Activated T-helper 1 cell treated with anti-CD3 and anti-CD28 coated beads, Interleukin-2, amount 50 U/mL, for 16 hours (primary cell): ENCODE data around the gene MDFIC.

Source experiments
- DNase-seq, 2 donors: peaks; one replicate each; pipeline ENCODE4 v3.0.0-alpha.2; 2020; ENCODE audit warnings: low read depth in 1 of 2, low spot score in 1 of 2

MDFIC gene

DNA sequence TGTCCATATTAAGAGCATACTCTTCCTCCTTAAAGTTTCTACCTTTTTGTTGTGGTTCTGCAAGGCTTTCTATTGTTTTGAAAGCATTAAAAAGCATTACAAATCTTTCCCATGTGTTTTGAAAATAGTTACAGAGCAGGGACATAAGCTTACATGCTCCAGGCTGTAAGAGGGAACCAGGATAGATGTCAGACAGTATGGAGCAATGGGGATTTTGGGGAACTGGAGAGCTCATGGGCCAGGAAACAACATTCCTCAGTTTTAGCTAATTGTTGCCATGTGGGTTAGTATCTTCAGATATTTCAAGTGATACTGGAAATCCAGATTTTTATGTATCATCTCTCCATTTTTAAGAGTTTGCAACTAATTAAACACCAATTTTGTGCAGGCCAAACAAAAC lies 3.5 kb downstream of the MDFIC start:
- DNase-seq, result no peak

DNA sequence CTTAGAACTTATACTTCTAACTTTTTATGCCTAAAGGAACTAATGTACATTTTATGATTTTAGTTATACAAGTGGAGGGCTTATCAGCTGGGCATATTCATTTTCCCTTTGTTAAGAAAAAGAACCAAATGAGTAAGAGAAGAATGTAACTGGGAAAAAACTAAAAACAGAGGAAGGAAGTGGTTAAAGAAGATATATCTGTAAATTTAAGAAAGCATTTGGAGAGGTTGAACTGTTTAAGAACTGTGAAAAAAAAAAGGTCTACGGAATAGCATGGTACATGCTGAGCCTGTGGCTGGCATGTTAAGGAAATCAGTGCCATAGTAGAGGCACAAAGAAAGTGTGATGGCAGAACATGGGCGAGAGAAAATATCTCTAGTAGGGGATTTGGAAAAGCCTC lies 6.2 kb downstream of the MDFIC start:
- no peak for DNase-seq

DNA sequence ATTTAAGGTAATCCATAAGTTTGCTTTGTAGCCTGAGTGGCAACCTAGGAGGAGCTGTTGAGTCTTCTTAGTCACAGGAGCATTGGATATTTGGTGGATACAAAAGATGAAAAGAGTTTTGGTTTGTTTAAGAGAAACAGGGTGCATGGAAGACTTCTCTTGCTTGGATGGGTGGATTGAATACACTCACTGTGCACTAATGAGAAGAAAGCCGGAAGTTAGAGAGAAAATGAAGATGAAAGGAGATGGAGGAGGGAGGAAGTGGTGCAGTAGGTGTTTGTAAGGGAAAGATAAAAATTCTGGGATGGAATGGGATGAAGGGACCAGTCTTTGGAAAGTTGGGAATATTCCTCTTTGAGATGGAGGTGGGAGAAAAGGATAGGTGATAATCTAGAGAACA lies 7.7 kb downstream of the MDFIC start:
- no peak for DNase-seq

DNA sequence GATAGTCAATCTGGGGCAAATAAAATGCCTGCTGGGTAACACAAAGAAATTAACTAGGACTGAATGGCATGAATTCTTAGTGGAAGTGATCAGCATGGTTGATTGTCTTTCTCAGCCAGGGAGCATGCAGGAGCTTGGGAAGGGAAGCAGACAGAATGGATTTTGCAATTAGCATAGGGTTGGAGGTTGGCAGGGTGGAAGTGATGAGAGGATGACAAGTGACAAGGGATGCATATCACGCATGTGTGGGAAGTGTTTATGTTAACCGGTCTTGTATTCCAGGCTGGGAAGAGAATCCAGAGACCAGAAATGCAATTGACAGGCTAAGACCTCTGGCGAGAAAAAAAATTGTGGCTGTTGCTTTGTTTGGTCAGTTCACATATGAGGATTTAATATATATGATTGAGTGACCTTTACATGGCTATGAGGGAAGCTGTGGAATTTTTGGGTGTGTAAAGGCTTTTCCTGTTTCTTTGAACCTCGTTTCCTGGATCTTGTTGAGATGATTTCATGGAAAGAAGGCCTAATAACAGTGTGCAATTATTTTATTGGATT lies 8.3 kb downstream of the MDFIC start:
- no peak for DNase-seq

DNA sequence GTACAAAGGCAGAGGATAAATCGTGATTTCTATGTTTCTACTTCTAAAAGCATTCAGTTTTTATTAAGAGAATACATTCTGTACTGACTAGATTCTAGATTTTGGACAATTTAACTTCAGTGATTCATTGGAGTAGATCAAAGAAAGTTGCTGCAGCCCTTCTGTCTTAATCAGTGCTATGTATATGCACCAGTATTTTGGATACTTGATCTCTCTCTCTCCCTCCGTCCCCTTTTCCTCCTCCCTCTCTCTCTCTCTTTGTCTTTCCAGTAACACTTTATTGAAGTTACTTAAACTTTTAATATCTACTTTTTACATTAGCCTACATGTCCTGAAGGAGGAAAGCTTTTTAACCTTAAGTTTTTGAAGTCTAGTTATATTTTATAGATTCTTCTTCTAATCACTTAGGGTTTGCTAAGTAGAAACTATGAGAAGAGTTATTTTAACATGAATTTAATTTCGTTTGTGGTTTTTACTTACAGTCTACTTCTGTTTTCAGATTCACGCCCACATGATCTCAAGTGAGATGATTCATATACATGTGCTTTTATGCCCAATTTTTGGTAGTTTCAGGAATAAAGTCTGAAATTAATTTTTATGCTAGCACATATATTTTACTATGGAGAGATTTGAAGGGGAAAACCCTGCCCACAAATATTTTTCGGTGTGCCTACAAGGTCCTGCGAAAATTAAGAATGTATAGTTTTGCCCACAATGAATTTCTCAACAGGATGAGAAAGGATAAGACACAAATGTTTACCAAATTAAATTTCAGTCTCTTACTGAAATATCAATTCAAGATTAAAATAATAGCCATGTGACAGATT lies 9.1 kb downstream of the MDFIC start:
- DNase-seq, result no peak

DNA sequence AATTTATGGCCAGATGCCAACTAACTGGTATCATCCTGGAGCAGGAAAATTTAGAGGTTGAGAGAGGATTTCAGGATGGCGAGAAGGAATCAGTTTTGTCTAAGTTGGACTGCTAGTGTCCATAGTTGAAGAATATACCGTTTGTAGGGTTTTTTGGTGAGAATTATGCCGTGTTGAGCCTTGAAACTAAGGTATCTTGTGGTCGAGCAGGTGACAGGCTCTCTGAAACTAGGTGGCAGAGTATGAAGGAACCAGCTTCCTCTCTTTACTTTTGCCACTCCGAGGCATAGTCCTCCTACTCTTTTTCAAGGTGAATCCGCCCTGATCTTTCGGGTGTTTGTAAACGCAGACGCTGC lies 9.7 kb downstream of the MDFIC start:
- DNase-seq, result peak in 1 of 2 donors; percentile 8

DNA sequence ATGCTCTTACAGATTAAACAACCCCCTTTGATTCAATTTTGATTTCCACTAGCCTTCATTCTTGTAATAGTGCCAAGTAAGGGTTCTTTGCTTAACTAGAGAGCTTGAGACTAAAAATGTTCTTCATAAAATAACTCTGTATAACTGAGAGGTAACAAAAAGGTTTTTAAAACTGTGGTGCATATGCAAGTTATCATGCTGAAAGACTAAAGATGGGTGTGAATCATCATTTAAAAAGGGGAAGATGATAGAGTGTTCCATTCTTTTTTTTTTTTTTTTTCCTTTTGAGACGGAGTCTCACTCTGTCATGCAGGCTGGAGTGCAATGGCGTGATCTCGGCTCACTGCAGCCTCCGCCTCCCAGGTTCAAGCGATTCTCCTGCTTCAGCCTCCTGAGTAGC lies 11.1 kb downstream of the MDFIC start:
- DNase-seq, result no peak

DNA sequence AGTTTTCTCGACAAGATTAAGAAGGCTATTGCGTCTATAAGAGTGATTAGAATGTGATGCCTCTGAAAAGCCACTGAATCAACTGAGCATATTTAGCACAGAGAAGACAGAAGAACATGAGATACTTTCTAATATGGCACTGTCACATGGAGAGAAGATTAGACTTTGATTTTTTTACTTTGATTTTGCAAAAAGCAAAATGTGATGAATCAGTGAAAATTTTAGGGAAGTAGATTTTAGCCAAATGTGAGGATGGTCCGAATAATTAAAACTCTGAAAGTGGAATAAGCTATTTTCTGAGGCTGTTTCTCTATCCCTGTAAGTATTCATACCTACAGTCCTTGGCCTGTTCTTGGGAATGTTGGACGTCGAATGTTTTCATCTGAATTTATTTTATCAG lies 11.8 kb downstream of the MDFIC start:
- no peak for DNase-seq

DNA sequence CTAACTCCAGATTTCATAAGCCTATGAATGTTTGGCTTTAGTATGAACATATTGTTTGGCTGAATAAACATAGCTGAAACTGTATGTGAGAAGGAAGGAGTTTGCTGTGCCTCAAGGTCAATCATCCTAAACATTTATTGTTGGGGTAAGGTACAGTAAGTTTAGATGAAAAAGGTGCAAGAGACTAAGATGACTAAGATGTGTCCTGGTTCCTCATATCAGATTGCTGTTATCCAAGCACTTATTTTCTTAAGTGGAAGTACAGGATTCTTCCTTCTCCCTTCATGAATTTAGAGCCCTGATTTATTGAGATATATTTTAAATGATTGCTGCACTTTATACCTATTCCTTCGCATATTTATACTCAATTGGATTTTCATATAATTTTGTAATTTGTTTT lies 12.2 kb downstream of the MDFIC start:
- DNase-seq, result no peak

DNA sequence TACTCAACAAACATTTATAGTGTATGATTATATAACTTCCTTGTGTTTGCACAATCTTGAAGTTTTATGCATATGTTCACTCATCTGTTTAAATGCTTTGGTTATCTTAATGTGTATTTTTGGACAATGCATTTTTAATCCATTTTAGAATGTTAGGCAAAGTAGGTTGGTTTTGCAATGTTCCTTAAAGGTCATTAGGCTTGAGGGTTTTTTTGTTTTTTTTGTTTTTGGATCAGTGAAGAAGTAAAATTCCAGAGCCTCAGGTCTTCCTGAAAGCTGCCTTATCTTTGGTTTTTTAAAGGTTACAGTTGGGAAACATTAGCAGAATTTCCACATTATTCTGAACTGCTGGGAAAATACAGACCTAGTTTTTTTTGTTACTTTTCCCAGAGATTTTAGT lies 12.8 kb downstream of the MDFIC start:
- DNase-seq, result no peak

DNA sequence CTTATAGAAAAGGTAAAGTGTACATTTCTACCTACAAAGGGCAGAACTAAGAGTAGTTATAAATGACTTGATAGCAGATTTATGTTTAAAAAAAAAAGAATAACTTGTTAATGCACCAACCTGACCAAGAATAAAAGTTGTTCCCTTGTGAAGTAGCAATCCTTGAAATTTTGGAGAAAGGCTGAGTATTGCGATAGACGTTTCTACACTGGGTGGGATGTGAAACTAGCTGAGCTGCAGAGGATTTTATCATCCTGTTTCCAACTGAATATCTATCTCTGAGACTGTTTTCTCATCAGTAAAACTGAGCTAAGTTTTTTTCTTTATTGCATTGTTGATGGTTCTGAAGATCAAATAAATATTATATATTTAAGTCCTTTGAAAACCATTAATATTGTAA lies 14.6 kb downstream of the MDFIC start:
- no peak for DNase-seq

DNA sequence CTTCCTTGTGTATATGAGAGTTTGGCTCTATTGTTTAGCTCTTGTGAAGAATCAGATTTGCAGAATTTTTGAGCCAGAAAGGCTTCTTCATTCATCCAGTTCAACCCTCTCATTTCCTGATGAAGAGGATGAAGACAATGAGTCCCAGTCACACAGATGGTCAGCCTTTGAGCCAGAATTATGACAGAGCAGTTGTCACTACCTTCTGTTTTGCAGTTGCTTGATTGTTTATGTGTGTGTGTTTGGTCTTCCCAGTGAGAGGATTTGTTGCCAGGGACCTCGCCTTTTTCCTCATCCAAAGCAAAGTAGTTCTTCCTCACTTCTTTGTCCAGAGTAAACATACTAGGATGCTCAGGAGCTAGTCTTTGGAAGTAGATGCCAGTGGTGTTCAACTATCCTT lies 15.6 kb downstream of the MDFIC start:
- DNase-seq, result no peak

DNA sequence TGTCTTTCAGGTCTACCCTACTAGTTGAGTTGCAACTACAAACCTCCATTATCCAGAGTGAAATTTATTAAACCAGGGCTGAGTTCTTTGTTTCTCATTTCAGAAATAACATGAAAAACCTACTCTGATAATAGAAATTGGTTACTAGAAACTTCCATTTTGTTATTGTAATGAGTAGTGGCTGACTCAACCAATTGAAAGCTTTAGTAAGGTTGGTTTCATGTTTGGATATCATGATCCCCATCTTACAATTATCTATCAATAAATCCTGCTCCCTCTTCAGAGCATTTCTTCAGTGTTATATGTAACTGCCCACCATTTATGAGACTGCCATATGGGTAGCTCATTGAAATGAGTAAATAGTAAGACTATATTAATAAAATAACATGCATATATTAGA lies 16.9 kb downstream of the MDFIC start:
- DNase-seq, result no peak

DNA sequence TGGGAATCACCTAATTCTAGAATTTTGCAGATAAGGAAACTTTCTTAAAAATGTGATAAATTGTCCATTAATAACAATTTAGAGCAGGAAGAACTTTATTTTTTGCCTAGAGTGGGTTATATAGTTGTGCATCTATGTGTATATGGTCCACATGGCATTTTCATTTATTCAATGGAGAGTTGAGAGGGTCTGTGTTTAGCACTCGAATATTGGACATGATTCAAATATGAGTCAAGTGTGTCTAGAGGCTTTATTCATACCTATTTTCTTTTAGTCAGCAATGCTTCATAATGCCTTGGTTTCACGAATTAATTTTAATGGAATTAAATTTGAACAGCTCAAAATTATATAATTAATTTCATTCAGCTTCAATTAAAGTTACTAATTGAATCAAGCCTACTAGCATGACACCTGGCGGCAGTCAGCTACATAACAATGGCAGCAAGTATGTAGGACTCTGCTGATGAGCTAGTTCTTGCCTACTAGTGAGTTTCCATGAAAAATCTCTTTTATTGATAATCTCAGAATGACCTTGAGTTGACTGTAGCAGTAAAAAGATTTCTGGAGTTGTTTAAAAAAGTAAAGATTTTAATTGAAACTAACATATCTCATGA lies 17.7 kb downstream of the MDFIC start:
- DNase-seq, result no peak

DNA sequence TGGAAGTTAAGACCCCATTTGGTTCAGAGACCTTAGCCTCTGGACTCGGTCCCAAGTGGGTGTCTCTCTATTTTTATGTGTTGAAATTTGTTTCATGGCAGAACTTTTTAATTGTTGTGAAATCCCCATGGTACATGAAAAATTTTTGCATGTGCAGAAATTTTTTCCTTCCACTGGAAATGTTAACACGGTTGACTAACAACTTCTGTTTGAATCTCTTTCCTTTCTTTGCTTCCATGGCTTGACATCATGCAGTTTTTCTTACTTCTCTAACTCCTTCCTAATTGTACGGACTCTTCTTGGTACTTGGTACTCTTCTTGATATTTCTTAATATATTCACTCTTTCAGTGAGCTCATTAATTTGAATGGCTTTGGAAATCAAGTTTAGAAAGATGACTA lies 18.3 kb downstream of the MDFIC start:
- no peak for DNase-seq

DNA sequence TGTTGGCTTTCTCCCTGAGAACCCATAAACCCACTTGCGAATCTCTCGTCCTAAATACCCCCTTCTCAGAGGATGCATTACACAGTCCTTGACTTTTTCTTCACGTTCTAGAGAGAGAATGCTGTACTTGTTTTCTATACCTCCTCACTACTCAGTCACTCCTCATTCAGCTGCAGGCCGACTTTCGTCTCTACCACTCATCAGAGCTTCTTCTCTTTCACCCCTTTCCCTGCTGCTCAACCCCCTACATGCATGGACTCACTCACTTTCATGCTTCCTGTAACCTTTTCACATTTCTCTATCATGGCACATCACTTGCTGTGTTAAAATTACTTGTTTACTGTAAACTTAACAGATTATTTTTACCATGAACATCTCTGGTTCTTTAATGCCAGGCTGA lies 19.8 kb downstream of the MDFIC start:
- no peak for DNase-seq

DNA sequence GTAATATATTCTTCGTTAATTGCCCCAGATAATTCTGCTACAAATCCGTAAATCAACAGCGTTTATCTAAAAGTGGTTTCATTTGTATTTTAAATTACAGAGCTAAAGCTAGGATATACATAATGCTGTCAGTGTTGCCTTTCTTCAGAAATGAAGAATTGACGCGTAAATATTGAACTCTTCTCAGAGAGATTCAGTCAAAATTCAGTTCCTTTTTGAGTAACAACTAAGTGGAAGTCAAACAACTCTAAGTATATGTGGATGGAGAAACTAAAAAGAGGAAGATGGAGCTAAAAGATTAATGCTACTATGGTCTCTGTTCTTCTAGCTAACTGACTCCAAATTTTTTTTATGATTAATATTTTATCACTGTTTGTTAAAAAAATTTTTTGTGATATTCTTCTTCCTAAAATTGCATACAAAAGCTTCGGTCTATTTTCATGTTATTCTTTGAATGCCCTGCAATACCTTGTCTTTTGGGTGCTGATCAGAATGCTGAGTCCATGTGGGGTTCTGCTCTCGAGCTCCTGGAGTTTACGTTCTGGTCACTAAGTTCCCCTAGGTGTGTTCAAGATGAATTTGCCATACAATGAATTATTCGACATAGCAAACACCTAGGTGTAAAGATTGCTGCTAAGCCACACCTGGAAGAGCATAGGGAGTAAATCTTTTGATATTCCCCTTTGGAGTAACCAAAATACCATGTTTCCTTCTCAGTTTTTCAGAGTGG lies 20.7 kb downstream of the MDFIC start:
- no peak for DNase-seq

DNA sequence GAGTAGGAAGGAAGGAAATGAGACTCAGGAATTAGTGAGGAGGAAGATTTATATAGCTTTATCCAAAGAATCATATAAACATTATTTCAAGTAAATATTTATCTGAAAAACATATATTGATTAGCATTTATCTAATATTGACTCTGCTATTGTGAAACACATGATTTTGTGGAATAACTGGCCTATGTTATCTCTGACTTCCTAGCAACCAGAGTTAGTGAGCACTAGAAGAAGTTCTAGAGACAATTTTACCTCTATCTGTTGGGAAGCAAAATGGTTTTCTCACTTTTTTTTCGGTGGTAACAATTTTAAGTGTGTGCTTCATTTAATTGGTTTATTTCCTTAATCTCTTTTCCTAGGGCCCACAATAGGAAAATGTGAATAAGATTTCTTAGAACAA lies 21.6 kb downstream of the MDFIC start:
- no peak for DNase-seq

DNA sequence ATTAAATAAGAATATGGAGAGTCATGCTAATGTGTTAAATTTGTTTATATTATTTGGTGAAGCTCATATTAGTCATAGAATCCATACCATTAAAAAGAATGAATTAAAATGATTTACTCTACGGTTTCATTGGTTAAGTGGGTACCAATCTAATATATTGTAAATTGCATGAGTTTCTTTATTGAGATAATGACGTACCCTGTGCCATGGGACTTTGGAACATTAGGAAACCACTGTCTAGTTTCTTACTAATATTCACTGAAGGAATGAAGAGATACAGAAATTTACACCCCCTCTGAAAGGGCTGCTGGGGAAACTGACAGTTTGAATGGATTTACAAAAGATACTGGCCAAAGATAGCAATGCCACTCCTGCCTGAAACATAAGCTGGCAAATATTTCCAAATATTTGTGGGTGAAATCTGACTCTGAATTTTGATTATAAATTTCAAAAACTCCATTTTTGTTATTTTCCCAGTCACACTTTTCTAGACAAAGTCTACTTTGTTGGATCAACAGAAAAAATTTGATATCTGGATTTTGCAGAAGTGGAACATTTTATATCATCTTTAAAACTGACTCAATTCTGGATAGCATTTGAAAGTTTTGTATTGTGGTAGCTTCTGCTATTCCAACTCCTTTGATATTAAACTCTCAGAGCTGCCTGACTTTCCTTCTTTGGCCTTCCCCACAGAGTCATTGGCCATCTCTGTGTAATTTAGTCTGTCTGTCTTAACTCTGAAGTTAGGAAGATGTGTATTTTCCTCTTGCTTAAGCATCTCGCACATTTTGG lies 22.3 kb downstream of the MDFIC start:
- no peak for DNase-seq

DNA sequence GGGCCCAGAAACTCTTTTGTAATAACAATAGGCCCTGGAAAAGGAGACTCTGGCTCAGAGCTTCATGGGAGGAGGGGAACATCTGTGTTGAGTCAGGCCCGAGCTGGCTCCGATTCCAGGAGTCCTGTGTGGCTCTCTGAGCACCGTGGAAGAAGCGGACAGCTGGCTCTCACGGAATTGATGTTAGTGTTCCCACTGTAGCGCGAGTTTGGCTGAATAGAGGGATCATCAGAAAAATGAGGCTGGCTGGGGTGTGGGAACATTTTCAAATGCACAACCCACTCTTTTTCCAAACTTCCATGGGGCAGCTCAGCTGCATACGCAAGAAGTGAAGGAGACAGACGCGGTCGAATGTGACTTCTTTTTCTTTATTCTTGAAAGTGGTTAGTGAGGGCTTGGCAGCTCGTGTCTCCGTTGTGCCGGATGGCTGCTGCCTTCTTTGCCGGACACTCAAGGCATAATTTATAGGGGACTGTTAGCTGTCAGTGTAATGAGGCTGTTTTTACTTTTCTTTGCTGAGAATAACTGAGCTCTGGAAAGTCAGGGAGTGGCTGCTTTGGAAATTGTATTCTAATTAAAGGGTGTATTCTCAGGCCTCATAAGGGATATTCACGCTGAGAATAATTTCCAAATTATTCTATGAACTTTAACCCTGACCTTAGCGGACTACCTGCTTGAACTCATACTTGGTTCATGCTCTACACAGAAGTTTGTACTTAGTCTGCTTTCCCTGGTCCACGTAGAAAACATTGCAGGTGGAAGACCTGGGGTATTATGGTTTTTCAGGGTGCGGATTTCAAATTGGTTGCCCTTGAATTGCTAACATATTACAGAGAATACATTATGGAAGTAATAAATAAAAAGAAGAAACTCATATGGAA lies 23.1 kb downstream of the MDFIC start:
- no peak for DNase-seq
